Aorta (tissue), 5 donors: ENCODE results near the gene HAO2. TPM values are rescaled to one million over a fixed set of nuclear protein-coding genes. Genes with fewer than 3 reads are reported as not detected.

ENCODE experiments used
- ATAC-seq: fragments of 200-7000 bp; cut with Tn5 transposase; one replicate; pipeline ENCODE4 v1.9.1; 2022; ENCODE audit warnings: moderate library complexity; ENCODE audit not compliant: low FRiP score
- DNase-seq, 2 donors: peaks; one replicate each; pipeline ENCODE4 v3.0.0-alpha.2; 2020
- H3K27ac ChIP-seq, 2 donors: one replicate each; pipeline ENCODE4 v1.5.1; 2013; ENCODE audit warnings: low read length in 2 of 2, mild to moderate bottlenecking in 2 of 2, moderate library complexity in 2 of 2, control low read depth in 1 of 2, inconsistent platforms in 1 of 2, low read depth in 1 of 2
- H3K27me3 ChIP-seq, 2 donors: one replicate each; pipeline ENCODE4 v1.6.1; 2013; ENCODE audit warnings: control low read depth in 1 of 2, low read length in 1 of 2, mild to moderate bottlenecking in 1 of 2, moderate library complexity in 1 of 2; ENCODE audit not compliant: insufficient read depth in 2 of 2, control insufficient read depth in 1 of 2
- H3K36me3 ChIP-seq, 2 donors: one replicate each; pipeline ENCODE4 v1.6.1; 2013; ENCODE audit warnings: control low read depth in 1 of 2, low read length in 1 of 2, mild to moderate bottlenecking in 1 of 2; ENCODE audit not compliant: insufficient read depth in 2 of 2, control insufficient read depth in 1 of 2
- H3K4me1 ChIP-seq, 2 donors: one replicate each; pipeline ENCODE4 v1.6.1; 2013; ENCODE audit warnings: low read length in 2 of 2, control low read depth in 1 of 2, mild to moderate bottlenecking in 1 of 2, moderate library complexity in 1 of 2; ENCODE audit not compliant: insufficient read depth in 2 of 2, control insufficient read depth in 1 of 2
- H3K4me3 ChIP-seq, 2 donors: one replicate each; pipeline ENCODE4 v1.5.1; 2013; ENCODE audit warnings: low read length in 2 of 2, control low read depth in 1 of 2, mild to moderate bottlenecking in 1 of 2
- H3K9me3 ChIP-seq: one replicate; pipeline ENCODE4 v1.6.1; 2013; ENCODE audit warnings: mild to moderate bottlenecking, low read length; ENCODE audit not compliant: control insufficient read depth
- WGBS, 2 donors: extraction: QIAGEN DNeasy Blood & Tissue Kit; methylation state at CpG; one replicate each; pipeline ENCODE4 v1.1.7; 2013; 5-methylcytosine and 5-hydroxymethylcytosine counted together
- intact Hi-C, 2 donors: fragments of 100-400 bp; cut with DNase I; formaldehyde crosslinking; loops; one replicate each; pipeline versions ENCODE4 v1.14.2 to v1.15.0; 2022
- polyA plus RNA-seq, 2 donors: library from polyadenylated mRNA; stranded (reverse); fragments of 200-250 nt; gene quantifications; one replicate each; pipeline ENCODE4 v1.2.3, GENCODE V29; 2013
- total RNA-seq, 2 donors: library from RNA; stranded (reverse); fragmentation: NEBNext Ultra II Directional; extraction: Animal tissue kit (Norgen Biotek cat#: 25700); gene quantifications; one replicate each; pipeline ENCODE4 v1.2.1, GENCODE V29; 2021
- donor health status: healthy with polysubstance abuse.
- donor health status: Bipolar disorder and iron deficiency.
- donor health status: DM: no; HTN: no; CAD: no.
- donor health status: DM: no; HTN: no; CAD: no.
- donor health status: DM: yes; HTN: yes; CAD: no.

HAO2 gene
- total and polyA plus RNA-seq, 4 donors = not detected

GRCh38 chr1:119422631-119423030 is 54.0 kb downstream of the HAO2 start:
- DNase-seq = no peak
- Histone ChIP-seq H3K9me3 (no peaks in the 10 kb centered on the region), H3K27me3 (no peaks in the 10 kb centered on the region), H3K27ac (no peak overlapping the region), H3K4me1 (no peaks in the 10 kb centered on the region), H3K36me3 (no peaks in the 10 kb centered on the region), H3K4me3 (no peak overlapping the region)
- intact Hi-C loops = no loop called here
- ATAC-seq = no peak

DNA sequence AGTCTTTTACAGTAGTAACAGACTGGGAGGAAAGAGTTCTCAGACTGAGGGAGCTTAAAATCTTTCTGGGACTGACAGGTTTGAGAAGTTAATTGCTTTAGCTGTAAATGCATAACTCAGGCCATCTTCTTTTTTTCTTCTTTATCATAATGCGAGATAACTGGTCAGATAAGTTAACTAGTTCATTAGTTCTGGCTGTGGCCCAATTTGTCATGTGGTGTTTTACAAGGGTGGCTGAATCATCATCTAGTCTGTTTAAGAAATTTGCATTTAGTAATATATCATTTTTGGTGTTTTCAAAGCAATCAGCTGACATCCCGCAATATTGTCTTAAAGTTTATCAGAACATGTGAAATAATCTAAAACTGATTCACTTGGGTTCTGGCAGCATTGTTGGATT is 60.4 kb downstream of the HAO2 start:
- intact Hi-C loops = no loop called here
- Histone ChIP-seq H3K4me1 (no peaks in the 10 kb centered on the region), H3K36me3 (no peaks in the 10 kb centered on the region), H3K27me3 (no peaks in the 10 kb centered on the region), H3K4me3 (no peak overlapping the region), H3K27ac (no peak overlapping the region), H3K9me3 (no peaks in the 10 kb centered on the region)
- ATAC-seq (no peak), DNase-seq (no peak)
- 67 to 70% methylated on average over 2 of the region's 2 CpGs for WGBS, 2 donors

- intact Hi-C loops = no loop called here
- H3K27ac ChIP-seq = no peak overlapping the region
- H3K4me1 ChIP-seq = no peaks in the 10 kb centered on the region
- WGBS, 2 donors = 54 to 63% methylated on average over 4 of the region's 4 CpGs
- H3K4me3 ChIP-seq = no peak overlapping the region
- DNase-seq (no peak), ATAC-seq (no peak)
- H3K36me3 ChIP-seq = no peaks in the 10 kb centered on the region
- H3K27me3 ChIP-seq = no peaks in the 10 kb centered on the region
- H3K9me3 ChIP-seq = no peaks in the 10 kb centered on the region
These were observed 61.1 kb downstream of the HAO2 start for GRCh38 chr1:119429687-119430086.

GRCh38 chr1:119430486-119430885 is 61.9 kb downstream of the HAO2 start:
- Histone ChIP-seq H3K4me1 (no peaks in the 10 kb centered on the region), H3K4me3 (no peak overlapping the region), H3K27ac (no peak overlapping the region), H3K36me3 (no peaks in the 10 kb centered on the region), H3K9me3 (no peaks in the 10 kb centered on the region), H3K27me3 (no peaks in the 10 kb centered on the region)
- no peak for ATAC-seq
- no peak for DNase-seq
- WGBS, 2 donors = 86 to 89% methylated on average over 2 of the region's 2 CpGs
- intact Hi-C loops = no loop called here

DNA sequence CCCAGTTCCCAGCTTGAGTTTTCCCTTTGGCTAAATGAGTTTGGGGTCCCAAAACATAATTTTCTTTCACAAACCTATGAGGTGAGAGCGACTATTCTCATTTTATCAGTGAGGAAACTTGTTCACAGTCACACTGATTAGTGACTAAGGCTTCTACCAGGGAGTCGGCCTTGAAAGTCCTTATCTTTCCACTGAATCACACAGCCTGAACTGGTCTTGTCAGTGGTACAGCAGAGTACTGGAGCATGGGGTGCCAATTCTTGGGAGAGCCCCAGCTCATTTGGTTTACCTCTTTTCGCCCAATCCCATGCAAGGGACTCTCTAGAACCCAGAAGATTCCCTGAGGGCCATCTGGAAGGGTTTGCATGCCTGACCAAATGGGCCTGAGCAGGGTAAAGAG is 63.3 kb downstream of the HAO2 start:
- H3K36me3 ChIP-seq = no peaks in the 10 kb centered on the region
- no peaks in the 10 kb centered on the region for H3K27me3 ChIP-seq
- H3K4me1 ChIP-seq = no peaks in the 10 kb centered on the region
- no peak overlapping the region for H3K4me3 ChIP-seq
- no peak for DNase-seq
- WGBS, 2 donors = 73 to 76% methylated on average over 3 of the region's 3 CpGs
- peaks cover 2% of the 10 kb centered on the region for H3K9me3 ChIP-seq
- intact Hi-C loops = no loop called here
- ATAC-seq = no peak
- H3K27ac ChIP-seq = no peak overlapping the region

GRCh38 chr1:119435052-119435451 is 66.5 kb downstream of the HAO2 start:
- no peaks in the 10 kb centered on the region for H3K36me3 ChIP-seq
- intact Hi-C loops = no loop called here
- 83 to 89% methylated on average over 3 of the region's 3 CpGs for WGBS, 2 donors
- no peak overlapping the region for H3K4me3 ChIP-seq
- no peak overlapping the region for H3K27ac ChIP-seq
- no peaks in the 10 kb centered on the region for H3K4me1 ChIP-seq
- ATAC-seq (no peak), DNase-seq (no peak)
- H3K27me3 ChIP-seq = no peaks in the 10 kb centered on the region
- H3K9me3 ChIP-seq = peaks cover 2% of the 10 kb centered on the region

GRCh38 chr1:119438761-119439160 is 70.2 kb downstream of the HAO2 start:
- Histone ChIP-seq H3K36me3 (no peaks in the 10 kb centered on the region), H3K27me3 (no peaks in the 10 kb centered on the region), H3K9me3 (peaks cover 2% of the 10 kb centered on the region), H3K27ac (no peak overlapping the region), H3K4me1 (no peaks in the 10 kb centered on the region), H3K4me3 (no peak overlapping the region)
- WGBS, 2 donors = 40 to 48% methylated on average over 2 of the region's 2 CpGs
- intact Hi-C loops = no loop called here
- ATAC-seq (no peak), DNase-seq (no peak)

- Histone ChIP-seq H3K4me1 (no peaks in the 10 kb centered on the region), H3K36me3 (no peaks in the 10 kb centered on the region), H3K9me3 (peaks cover 2% of the 10 kb centered on the region), H3K27ac (no peak overlapping the region), H3K27me3 (no peaks in the 10 kb centered on the region), H3K4me3 (no peak overlapping the region)
- DNase-seq = no peak
- 57 to 63% methylated on average over 8 of the region's 8 CpGs for WGBS, 2 donors
- intact Hi-C loops = no loop called here
- ATAC-seq = no peak
These were observed 72.2 kb downstream of the HAO2 start for GRCh38 chr1:119440721-119441307.

GRCh38 chr1:119442756-119443155 is 74.2 kb downstream of the HAO2 start:
- Histone ChIP-seq H3K27me3 (no peaks in the 10 kb centered on the region), H3K4me3 (no peak overlapping the region), H3K27ac (no peak overlapping the region), H3K36me3 (no peaks in the 10 kb centered on the region), H3K9me3 (no peaks in the 10 kb centered on the region), H3K4me1 (no peaks in the 10 kb centered on the region)
- 89 to 93% methylated on average over 6 of the region's 6 CpGs for WGBS, 2 donors
- intact Hi-C loops = no loop called here
- ATAC-seq = no peak
- DNase-seq = no peak
